ENCODE results near the gene NT5DC3.

DNA sequence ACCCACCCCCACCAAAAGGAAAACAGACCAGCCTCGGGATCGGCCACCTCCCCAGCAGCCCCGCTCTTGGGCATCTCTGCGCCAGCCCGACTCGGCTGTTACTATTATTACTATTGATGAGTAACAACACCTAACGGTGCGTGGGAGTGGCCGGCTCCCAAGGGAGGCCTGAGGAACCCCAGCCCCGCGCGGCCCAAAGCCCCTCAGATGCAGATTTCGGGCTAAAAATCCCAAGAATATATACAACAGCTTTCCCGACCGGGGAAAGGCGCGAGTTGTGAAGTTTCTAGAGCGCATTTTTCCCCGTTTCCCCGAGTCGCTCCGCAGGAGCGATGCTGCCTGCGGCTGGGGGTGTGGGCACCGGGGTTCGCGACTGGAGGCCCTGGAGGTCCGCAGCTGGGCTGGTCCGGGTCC is 565 bp downstream of the NT5DC3 start:
- TF ChIP-seq TAF1 (IDR thresholded peaks at IDR 0.05; ENCODE audit: borderline replicate concordance, low read depth, low read length), result no peak
- no peak for TF ChIP-seq POLR2A (IDR thresholded peaks at IDR 0.05; ENCODE audit: low read depth, low read length)
